ENCODE measurements around the gene KCNH4. TPM values are rescaled to one million over a fixed set of nuclear protein-coding genes. Genes with fewer than 3 reads are reported as not detected.

Gene KCNH4
- polyA plus RNA-seq, 1 donor (not counting 4 experiments of a cell fraction or from before 2014, with no cell fraction given), result not detected

GRCh38 chr17:42182927-42183734, 2.2 kb upstream of the KCNH4 start:
- DNase-seq (ENCODE audit: low read depth, low spot score) (no peak), FAIRE-seq (no peak)
- Histone ChIP-seq H3K4me3 (ENCODE audit: control insufficient read depth in 2 of 3, extremely low read depth in 1 of 3, insufficient read depth in 2 of 3, low read depth in 1 of 3, low read length in 3 of 3) (no peak overlapping the region), H3K4me2 (ENCODE audit: control insufficient read depth, extremely low read depth, insufficient read depth, low read depth, low read length) (peak overlapping the region; percentile 76), H3K27ac (ENCODE audit: control insufficient read depth, insufficient read depth, low read length) (no peak overlapping the region), H3K4me1 (ENCODE audit: control insufficient read depth, extremely low read depth, insufficient read depth, low read length) (peaks cover 8% of the 10 kb centered on the region), H2AFZ (ENCODE audit: control insufficient read depth, low read length) (no peak overlapping the region), H3K27me3 (ENCODE audit: control insufficient read depth, extremely low read depth, insufficient read depth, low read length) (peaks cover 60% of the 10 kb centered on the region), H3K79me2 (ENCODE audit: control insufficient read depth, insufficient read depth, low read length) (no peaks in the 10 kb centered on the region), H4K20me1 (ENCODE audit: control insufficient read depth, extremely low read depth, insufficient read depth, low read length) (no peaks in the 10 kb centered on the region), H3K36me3 (ENCODE audit: control insufficient read depth in 2 of 2, extremely low read depth in 1 of 2, insufficient read depth in 2 of 2, low read length in 2 of 2) (no peaks in the 10 kb centered on the region), H3K9me3 (ENCODE audit: control insufficient read depth, low read depth, low read length) (no peaks in the 10 kb centered on the region), H3K9me1 (ENCODE audit: control insufficient read depth, extremely low read depth, insufficient read depth, low read length) (no peaks in the 10 kb centered on the region), H3K9ac (ENCODE audit: control insufficient read depth, extremely low read depth, insufficient read depth, low read length) (no peak overlapping the region)
- dilution Hi-C loops (cut with MboI; ENCODE audit: extremely low pct_ligation_motif_present, low sequenced_read_pairs), result no loop called here
- TF ChIP-seq EZH2 (IDR thresholded peaks at IDR 0.05; ENCODE audit: low read length), result no peak
- TF ChIP-seq, protein P1, sequence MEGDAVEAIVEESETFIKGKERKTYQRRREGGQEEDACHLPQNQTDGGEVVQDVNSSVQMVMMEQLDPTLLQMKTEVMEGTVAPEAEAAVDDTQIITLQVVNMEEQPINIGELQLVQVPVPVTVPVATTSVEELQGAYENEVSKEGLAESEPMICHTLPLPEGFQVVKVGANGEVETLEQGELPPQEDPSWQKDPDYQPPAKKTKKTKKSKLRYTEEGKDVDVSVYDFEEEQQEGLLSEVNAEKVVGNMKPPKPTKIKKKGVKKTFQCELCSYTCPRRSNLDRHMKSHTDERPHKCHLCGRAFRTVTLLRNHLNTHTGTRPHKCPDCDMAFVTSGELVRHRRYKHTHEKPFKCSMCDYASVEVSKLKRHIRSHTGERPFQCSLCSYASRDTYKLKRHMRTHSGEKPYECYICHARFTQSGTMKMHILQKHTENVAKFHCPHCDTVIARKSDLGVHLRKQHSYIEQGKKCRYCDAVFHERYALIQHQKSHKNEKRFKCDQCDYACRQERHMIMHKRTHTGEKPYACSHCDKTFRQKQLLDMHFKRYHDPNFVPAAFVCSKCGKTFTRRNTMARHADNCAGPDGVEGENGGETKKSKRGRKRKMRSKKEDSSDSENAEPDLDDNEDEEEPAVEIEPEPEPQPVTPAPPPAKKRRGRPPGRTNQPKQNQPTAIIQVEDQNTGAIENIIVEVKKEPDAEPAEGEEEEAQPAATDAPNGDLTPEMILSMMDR (optimal IDR thresholded peaks at IDR 0.05 in 1 of 3, IDR thresholded peaks at IDR 0.05 in 1 of 3, conservative IDR thresholded peaks at IDR 0.05 in 1 of 3; ENCODE audit: extremely low read depth in 1 of 3, insufficient read depth in 2 of 3, low read length in 3 of 3), result no peak

DNA sequence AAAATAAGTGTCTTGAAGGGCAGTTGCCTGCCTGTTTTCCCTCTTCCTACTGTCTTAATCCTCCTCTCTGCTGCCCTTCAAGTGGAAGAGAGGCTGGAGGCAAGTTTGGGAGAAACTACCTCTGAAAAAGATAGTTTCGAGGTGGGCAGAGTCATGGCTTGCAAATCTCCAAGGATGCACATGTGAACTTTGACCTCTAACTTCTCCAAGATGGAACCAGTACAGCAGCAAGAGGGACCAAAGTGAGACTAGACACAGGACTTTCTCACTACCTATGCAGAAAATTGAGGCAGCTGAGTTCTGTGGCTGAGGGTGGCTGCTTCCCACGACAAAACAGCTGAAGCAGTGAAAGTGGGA, 887 bp upstream of the KCNH4 start:
- H3K27me3 ChIP-seq (ENCODE audit: control insufficient read depth, extremely low read depth, insufficient read depth, low read length), result peaks cover 60% of the 10 kb centered on the region
- H3K4me3 ChIP-seq (ENCODE audit: control insufficient read depth in 2 of 3, extremely low read depth in 1 of 3, insufficient read depth in 2 of 3, low read depth in 1 of 3, low read length in 3 of 3), result no peak overlapping the region
- FAIRE-seq (no peak), DNase-seq (ENCODE audit: low read depth, low spot score) (no peak)
- H2AFZ ChIP-seq (ENCODE audit: control insufficient read depth, low read length), result no peak overlapping the region
- TF ChIP-seq, protein P1 (optimal IDR thresholded peaks at IDR 0.05 in 1 of 3, IDR thresholded peaks at IDR 0.05 in 1 of 3, conservative IDR thresholded peaks at IDR 0.05 in 1 of 3; ENCODE audit: extremely low read depth in 1 of 3, insufficient read depth in 2 of 3, low read length in 3 of 3), result no peak
- H3K4me2 ChIP-seq (ENCODE audit: control insufficient read depth, extremely low read depth, insufficient read depth, low read depth, low read length), result no peak overlapping the region
- no peaks in the 10 kb centered on the region for H3K9me3 ChIP-seq (ENCODE audit: control insufficient read depth, low read depth, low read length)
- H3K27ac ChIP-seq (ENCODE audit: control insufficient read depth, insufficient read depth, low read length), result no peak overlapping the region
- no peaks in the 10 kb centered on the region for H3K9me1 ChIP-seq (ENCODE audit: control insufficient read depth, extremely low read depth, insufficient read depth, low read length)
- H3K4me1 ChIP-seq (ENCODE audit: control insufficient read depth, extremely low read depth, insufficient read depth, low read length), result peaks cover 8% of the 10 kb centered on the region
- H3K36me3 ChIP-seq (ENCODE audit: control insufficient read depth in 2 of 2, extremely low read depth in 1 of 2, insufficient read depth in 2 of 2, low read length in 2 of 2), result no peaks in the 10 kb centered on the region
- H3K79me2 ChIP-seq (ENCODE audit: control insufficient read depth, insufficient read depth, low read length), result no peaks in the 10 kb centered on the region
- dilution Hi-C loops (cut with MboI; ENCODE audit: extremely low pct_ligation_motif_present, low sequenced_read_pairs), result no loop called here
- no peak overlapping the region for H3K9ac ChIP-seq (ENCODE audit: control insufficient read depth, extremely low read depth, insufficient read depth, low read length)
- no peaks in the 10 kb centered on the region for H4K20me1 ChIP-seq (ENCODE audit: control insufficient read depth, extremely low read depth, insufficient read depth, low read length)
